WI38 (cell line): ENCODE results near the gene DISC1.
"Not testable (repeated sequence)": the region's sequence is repeated elsewhere in the genome, so short reads cannot be mapped to it uniquely, and the experiment has no call there.

Source experiments
- H3K4me3 ChIP-seq: 2 replicates; pipeline ENCODE4 v1.5.1; 2011; ENCODE audit warnings: low read depth, mild to moderate bottlenecking, control low read depth, low read length
- CTCF ChIP-seq: IDR thresholded peaks from 2 replicates; pipeline ENCODE4 v1.5.1; 2012; ENCODE audit warnings: low read depth, mild to moderate bottlenecking, control low read depth, low read length

Gene DISC1

GRCh38 chr1:231940701-231941100 lies 314.1 kb downstream of the DISC1 start:
- no peak overlapping the region for H3K4me3 ChIP-seq
- no peak for TF ChIP-seq CTCF

- no peak overlapping the region for H3K4me3 ChIP-seq
These were observed 316.5 kb downstream of the DISC1 start for GRCh38 chr1:231943084-231943483.

DNA sequence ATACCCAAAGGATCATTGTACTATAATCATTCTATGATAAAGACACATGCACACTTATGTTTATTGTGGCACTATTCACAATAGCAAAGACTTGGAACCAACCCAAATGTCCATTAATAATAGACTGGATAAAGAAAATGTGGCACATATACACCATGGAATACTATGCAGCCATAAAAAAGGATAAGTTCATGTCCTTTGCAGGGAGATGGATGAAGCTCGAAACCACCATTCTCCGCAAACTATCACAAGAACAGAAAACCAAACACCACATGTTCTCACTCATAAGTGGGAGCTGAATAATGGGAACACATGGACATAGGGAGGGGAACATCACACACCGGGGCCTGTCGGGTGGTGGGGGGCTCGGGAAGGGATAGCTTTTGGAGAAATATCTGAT lies 321.5 kb downstream of the DISC1 start:
- not testable (repeated sequence) for H3K4me3 ChIP-seq

More at GRCh38 chr1:231943084-231943483, 316.5 kb downstream of the DISC1 start:
- no peak for TF ChIP-seq CTCF

DNA sequence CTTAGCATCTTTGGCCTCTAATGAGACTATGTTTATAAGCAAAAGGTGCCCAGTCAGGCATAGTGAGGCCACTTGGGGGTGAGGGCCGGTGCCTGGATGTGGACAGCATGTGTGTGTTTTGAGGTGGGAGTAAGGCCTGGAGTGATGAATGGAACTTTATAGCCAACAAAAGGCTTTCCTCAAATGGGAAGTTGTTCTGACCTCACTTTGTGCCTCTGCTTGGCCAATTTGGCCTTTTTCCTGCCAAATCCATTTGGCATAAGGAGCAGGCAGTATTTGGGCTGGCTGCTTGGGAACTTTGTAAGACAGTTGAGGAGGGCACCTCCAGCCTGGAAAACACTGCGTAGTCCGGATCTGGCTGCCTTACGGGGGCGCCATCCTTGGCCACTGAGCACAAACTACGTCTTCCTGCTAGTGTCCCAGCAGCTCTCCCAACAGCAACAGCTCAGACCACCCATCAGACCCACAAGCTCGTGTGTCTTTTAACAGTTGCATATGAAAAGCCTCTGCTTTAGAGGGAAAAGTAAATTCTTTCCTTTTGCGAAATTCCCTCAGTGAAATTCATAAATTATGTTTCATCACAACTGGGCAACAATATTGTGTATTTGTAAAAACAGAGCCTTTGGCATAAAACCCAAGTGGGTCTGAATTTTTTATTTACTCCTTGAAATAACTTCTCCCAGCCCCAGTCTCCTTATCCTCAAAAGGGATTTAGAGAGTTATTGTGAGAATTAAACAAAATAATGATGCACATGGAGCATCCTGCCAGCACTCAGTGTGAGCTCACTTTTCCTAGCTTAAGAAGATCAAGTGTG lies 322.9 kb downstream of the DISC1 start:
- no peak for TF ChIP-seq CTCF
- no peak overlapping the region for H3K4me3 ChIP-seq

GRCh38 chr1:231950331-231951128 lies 323.9 kb downstream of the DISC1 start:
- no peak for TF ChIP-seq CTCF

GRCh38 chr1:231951374-231951773 lies 324.8 kb downstream of the DISC1 start:
- no peak overlapping the region for H3K4me3 ChIP-seq
- TF ChIP-seq CTCF, result no peak

More at GRCh38 chr1:231950331-231951128, 323.9 kb downstream of the DISC1 start:
- H3K4me3 ChIP-seq, result no peak overlapping the region

DNA sequence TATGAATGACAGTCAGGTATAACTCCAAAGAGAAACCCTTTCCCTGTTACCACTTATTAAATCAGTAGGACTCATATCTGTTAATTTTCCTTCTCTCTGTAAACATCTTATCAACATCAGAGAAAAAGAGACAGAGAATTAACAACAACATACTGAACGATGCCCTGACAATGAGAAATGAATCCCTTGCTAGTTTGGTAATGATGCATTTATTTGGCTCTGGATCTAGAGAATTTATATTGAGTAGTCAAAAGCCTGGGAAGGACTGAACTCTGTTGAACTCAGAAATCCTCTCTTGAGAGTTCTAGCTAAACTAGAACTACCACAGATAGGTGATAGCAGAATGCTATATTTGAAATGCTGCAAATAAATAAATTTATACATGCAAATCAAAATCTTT lies 325.6 kb downstream of the DISC1 start:
- TF ChIP-seq CTCF, result no peak
- H3K4me3 ChIP-seq, result no peak overlapping the region
